Measurements from ENCODE around the gene AP3D1.

The AP3D1 gene

GRCh38 chr19:2101417-2102335 lies 49.7 kb downstream of the AP3D1 start:
- no peak for TF ChIP-seq CTCF (IDR thresholded peaks at IDR 0.05; ENCODE audit: extremely low read depth, missing control alignments)
- DNase-seq (ENCODE audit: low spot score): no peak

DNA sequence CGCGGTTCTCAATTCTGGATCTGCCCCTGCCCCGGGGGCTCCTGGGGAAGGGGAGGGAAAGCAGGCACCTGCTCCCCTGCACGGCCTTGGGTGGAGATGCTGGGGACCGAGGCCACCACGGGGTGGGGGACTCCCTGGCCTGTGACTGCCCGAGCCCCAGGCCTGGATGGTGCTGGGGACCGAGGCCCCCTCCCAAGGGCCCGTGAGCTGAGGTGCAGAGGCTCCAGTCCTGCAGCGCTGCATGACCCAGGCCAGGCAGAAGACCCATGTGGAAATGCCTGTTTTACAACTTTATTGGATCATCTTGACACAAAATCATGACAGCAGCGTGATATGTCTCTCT lies 50.7 kb downstream of the AP3D1 start:
- no peak for TF ChIP-seq CTCF (IDR thresholded peaks at IDR 0.05; ENCODE audit: extremely low read depth, missing control alignments)
- DNase-seq (ENCODE audit: low spot score): no peak

DNA sequence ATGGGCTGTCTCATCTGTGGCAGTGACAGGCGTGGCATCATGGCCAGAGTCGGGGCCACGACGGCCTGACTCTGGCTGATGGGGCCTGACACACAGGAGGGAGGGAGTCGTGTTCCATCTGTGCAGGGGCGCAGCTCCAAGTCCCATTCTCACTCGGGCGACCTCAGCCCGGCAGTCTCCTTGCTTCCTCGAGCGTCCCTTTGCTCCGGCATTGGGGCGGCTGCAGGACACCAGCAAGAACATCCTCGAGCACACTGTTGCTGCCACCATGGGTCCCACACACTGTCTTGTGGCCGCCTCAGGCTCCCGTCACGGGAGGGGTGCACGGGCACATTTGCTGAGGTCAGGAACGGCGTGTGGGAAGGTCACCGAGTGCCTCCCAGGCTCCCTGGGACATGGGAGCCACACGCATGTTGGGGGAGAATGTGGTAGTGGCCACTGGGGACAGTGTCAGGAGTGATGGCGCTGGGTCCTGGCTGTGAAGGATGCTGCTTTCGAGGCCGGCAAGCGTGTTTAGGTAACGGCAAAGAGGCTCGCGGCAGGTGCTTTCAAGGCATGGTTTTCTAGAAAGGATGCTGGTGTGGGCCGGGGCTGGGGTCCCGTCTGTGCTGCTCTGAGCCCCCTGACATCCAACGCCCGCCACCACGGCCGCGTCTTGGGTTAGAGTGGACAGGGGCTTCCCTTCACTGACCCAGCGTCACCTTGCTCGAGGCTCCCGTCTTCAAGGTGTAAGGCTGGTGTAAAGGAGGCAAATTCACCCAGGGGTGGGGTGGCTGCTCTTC lies 51.2 kb downstream of the AP3D1 start:
- no peak for DNase-seq (ENCODE audit: low spot score)
- no peak for TF ChIP-seq CTCF (IDR thresholded peaks at IDR 0.05; ENCODE audit: extremely low read depth, missing control alignments)

GRCh38 chr19:2099054-2099501 lies 52.3 kb downstream of the AP3D1 start:
- no peak for TF ChIP-seq CTCF (IDR thresholded peaks at IDR 0.05; ENCODE audit: extremely low read depth, missing control alignments)
- DNase-seq (ENCODE audit: low spot score): no peak

DNA sequence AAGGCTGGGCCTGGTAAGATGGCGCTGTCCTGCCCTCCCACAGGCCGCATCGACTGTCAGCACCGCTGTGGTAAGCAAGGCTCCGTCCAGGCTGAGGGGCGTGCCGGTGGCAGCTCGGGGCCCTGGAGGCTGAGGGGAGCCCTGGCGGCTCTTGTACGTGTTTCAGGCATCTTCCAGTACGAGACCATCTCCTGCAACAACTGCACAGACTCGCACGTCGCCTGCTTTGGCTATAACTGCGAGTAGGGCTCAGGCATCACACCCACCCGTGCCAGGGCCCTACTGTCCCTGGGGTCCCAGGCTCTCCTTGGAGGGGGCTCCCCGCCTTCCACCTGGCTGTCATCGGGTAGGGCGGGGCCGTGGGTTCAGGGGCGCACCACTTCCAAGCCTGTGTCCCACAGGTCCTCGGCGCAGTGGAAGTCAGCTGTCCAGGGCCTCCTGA lies 53.5 kb downstream of the AP3D1 start:
- no peak for DNase-seq (ENCODE audit: low spot score)
- TF ChIP-seq CTCF (IDR thresholded peaks at IDR 0.05; ENCODE audit: extremely low read depth, missing control alignments): no peak

DNA sequence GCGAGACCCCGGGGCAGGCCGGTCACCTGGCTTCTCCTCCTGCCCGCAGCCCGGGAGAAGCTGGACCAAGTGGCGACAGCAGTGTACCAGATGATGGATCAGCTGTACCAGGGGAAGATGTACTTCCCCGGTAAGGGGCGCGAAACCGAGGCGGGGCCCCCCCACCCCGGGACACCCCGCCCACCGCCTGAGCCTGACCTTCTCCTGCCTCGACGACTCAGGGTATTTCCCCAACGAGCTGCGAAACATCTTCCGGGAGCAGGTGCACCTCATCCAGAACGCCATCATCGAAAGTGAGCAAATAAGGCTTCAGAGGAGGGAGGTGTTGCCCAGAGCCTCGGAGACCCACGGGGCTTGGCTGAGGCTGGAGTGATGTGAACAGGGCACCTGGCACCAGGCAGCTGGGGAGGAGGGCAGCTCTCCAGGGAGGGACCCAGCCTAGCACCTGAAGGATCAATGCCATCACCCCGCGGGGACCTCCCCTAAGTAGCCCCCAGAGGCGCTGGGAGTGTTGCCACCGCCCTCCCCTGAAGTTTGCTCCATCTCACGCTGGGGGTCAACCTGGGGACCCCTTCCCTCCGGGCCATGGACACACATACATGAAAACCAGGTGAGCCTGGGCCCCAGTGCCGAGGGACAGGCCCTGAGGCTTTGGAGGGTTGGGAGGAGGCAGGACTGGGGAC lies 54.0 kb downstream of the AP3D1 start:
- peak; percentile 78 for DNase-seq (ENCODE audit: low spot score)
- no peak for TF ChIP-seq CTCF (IDR thresholded peaks at IDR 0.05; ENCODE audit: extremely low read depth, missing control alignments)
